IPS DF 6.9 (cell line): ENCODE measurements around the gene ERG28.
"Not testable (repeated sequence)": the region's sequence is repeated elsewhere in the genome, so short reads cannot be mapped to it uniquely, and the experiment has no call there.

Experiments
- DNase-seq: peaks from one replicate; pipeline ENCODE4 v3.0.0-alpha.2; 2013; ENCODE audit warnings: low read depth, low spot score
- H3K27ac ChIP-seq: one replicate; pipeline ENCODE4 v1.5.1; 2013; ENCODE audit warnings: low read length, control low read depth
- H3K27me3 ChIP-seq: 2 replicates; pipeline ENCODE4 v1.6.1; 2013; ENCODE audit warnings: mild to moderate bottlenecking, low read length; ENCODE audit not compliant: control insufficient read depth, insufficient read depth
- H3K36me3 ChIP-seq: 2 replicates; pipeline ENCODE4 v1.6.1; 2013; ENCODE audit warnings: low read length; ENCODE audit not compliant: control insufficient read depth, insufficient read depth
- H3K4me1 ChIP-seq: 2 replicates; pipeline ENCODE4 v1.6.1; 2013; ENCODE audit warnings: low read length; ENCODE audit not compliant: control insufficient read depth, insufficient read depth
- H3K4me3 ChIP-seq: 2 replicates; pipeline ENCODE4 v1.5.1; 2013; ENCODE audit warnings: mild to moderate bottlenecking, low read length
- H3K9me3 ChIP-seq: 2 replicates; pipeline ENCODE4 v1.6.1; 2013; ENCODE audit warnings: low read length, inconsistent platforms; ENCODE audit not compliant: control insufficient read depth, insufficient read depth
- WGBS: extraction: QIAGEN DNeasy Blood & Tissue Kit; methylation state at CpG from one replicate; pipeline ENCODE4 v1.1.7; 2013; ENCODE audit warnings: mixed read lengths, missing lambda C conversion rate; ENCODE audit not compliant: insufficient read length, insufficient coverage; 5-methylcytosine and 5-hydroxymethylcytosine counted together

The ERG28 gene

GRCh38 chr14:75695025-75695424 is 34.3 kb upstream of the ERG28 start:
- DNase-seq, H3K27ac ChIP-seq, H3K9me3 ChIP-seq, H3K27me3 ChIP-seq, H3K36me3 ChIP-seq, H3K4me1 ChIP-seq, H3K4me3 ChIP-seq: not testable (repeated sequence)
- no CpG with 5 or more reads among the region's 6 CpGs for WGBS

- Histone ChIP-seq H3K4me1 (no peaks in the 10 kb centered on the region), H3K27me3 (no peaks in the 10 kb centered on the region), H3K9me3 (no peaks in the 10 kb centered on the region), H3K36me3 (0 out of 2 replicates have a peak, but pooled peaks cover 3% of the 10 kb centered on the region), H3K4me3 (no peak overlapping the region), H3K27ac (no peak overlapping the region)
- no CpG with 5 or more reads among the region's 7 CpGs for WGBS
- DNase-seq: no peak
Observed at GRCh38 chr14:75690010-75690409, 29.3 kb upstream of the ERG28 start.

DNA sequence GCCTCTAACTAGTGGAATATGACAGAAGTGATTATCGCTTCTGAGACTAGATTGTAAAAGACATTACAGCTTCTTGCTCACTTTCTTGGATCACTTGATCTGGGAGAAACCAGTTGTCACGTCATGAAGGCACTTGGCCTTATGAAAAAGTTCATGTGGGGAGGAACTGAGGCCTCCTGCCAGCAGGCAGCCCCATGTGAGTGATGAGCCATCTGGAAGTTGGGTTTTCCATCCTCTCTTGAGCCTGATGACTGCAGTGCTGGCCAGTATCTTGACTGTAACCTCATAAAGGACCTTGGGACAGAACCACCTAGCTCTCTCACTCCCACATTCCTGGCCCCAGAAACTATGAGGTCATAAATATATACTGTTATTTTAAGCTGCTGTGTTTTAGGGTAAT is 28.3 kb upstream of the ERG28 start:
- no CpG with 5 or more reads among the region's 2 CpGs for WGBS
- no peak for DNase-seq

GRCh38 chr14:75685910-75686309 is 25.2 kb upstream of the ERG28 start:
- Histone ChIP-seq H3K27me3 (no peaks in the 10 kb centered on the region), H3K4me1 (no peaks in the 10 kb centered on the region), H3K27ac (no peak overlapping the region), H3K9me3 (no peaks in the 10 kb centered on the region), H3K4me3 (no peak overlapping the region), H3K36me3 (peaks cover 5% of the 10 kb centered on the region; the same call in 1 of the 2 replicates)
- no CpG with 5 or more reads among the region's 2 CpGs for WGBS
- no peak for DNase-seq

More for the DNA sequence above, 28.3 kb upstream of the ERG28 start:
- H3K27ac ChIP-seq: no peak overlapping the region
- 0 out of 2 replicates have a peak, but pooled peaks cover 3% of the 10 kb centered on the region for H3K36me3 ChIP-seq
- H3K4me3 ChIP-seq: no peak overlapping the region
- H3K27me3 ChIP-seq: no peaks in the 10 kb centered on the region
- no peaks in the 10 kb centered on the region for H3K9me3 ChIP-seq
- no peaks in the 10 kb centered on the region for H3K4me1 ChIP-seq

- H3K27ac ChIP-seq: no peak overlapping the region
- DNase-seq: no peak
- H3K4me3 ChIP-seq: no peak overlapping the region
- H3K36me3 ChIP-seq: no peaks in the 10 kb centered on the region; the same call in 1 of the 2 replicates
- H3K9me3 ChIP-seq: no peaks in the 10 kb centered on the region
- H3K4me1 ChIP-seq: no peaks in the 10 kb centered on the region
- no peaks in the 10 kb centered on the region for H3K27me3 ChIP-seq
- WGBS: no CpG with 5 or more reads among the region's 2 CpGs
Observed at GRCh38 chr14:75675265-75675960, 14.7 kb upstream of the ERG28 start.

DNA sequence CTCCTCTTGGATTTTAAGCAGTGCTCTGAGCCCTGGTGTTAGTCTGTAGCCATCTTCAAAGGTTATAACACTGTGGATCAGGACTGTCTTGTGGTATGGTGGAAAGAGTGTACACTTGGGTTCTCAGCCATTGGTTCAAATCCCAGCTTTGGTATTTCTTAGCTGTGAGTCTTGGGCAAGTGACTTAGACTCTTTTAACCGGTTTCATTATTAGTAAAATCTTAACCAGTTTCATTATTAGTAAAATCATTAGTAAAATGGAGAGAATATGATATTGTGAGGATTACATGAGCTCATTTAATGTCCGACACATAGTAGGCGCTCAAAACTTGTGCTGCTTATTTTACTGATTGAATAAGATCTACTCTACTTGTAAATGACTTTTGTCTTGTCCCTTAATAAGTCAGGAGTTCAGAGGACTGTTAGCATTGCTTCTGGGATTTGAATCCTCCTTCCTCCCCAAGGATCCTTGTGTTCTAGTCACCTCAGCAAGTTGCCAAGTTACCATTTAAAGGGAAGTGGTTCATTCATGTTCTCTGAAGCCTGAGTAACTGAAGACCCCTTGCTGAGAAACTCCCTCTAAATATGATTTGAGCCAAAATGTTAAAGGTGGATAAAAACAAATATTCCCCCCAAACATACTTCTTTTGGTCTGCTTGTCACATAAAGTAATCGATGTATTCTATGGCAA is 12.8 kb upstream of the ERG28 start:
- H3K4me1 ChIP-seq: no peaks in the 10 kb centered on the region
- H3K27me3 ChIP-seq: no peaks in the 10 kb centered on the region
- no peak overlapping the region for H3K4me3 ChIP-seq
- no CpG with 5 or more reads among the region's 4 CpGs for WGBS
- no peaks in the 10 kb centered on the region; the same call in 1 of the 2 replicates for H3K36me3 ChIP-seq
- H3K27ac ChIP-seq: no peak overlapping the region
- no peak for DNase-seq
- no peaks in the 10 kb centered on the region for H3K9me3 ChIP-seq

GRCh38 chr14:75672605-75673192 is 12.0 kb upstream of the ERG28 start:
- WGBS: no CpG with 5 or more reads among the region's 1 CpG
- DNase-seq: no peak
- H3K4me3 ChIP-seq: no peak overlapping the region

GRCh38 chr14:75667099-75667765 is 6.6 kb upstream of the ERG28 start:
- Histone ChIP-seq H3K4me1 (no peaks in the 10 kb centered on the region), H3K9me3 (no peaks in the 10 kb centered on the region), H3K4me3 (no peak overlapping the region), H3K36me3 (no peaks in the 10 kb centered on the region; the same call in 1 of the 2 replicates), H3K27ac (no peak overlapping the region), H3K27me3 (no peaks in the 10 kb centered on the region)
- no CpG with 5 or more reads among the region's 2 CpGs for WGBS
- DNase-seq: no peak

More at GRCh38 chr14:75672605-75673192, 12.0 kb upstream of the ERG28 start:
- H3K4me1 ChIP-seq: no peaks in the 10 kb centered on the region
- no peaks in the 10 kb centered on the region for H3K27me3 ChIP-seq
- H3K9me3 ChIP-seq: no peaks in the 10 kb centered on the region
- no peaks in the 10 kb centered on the region; the same call in 1 of the 2 replicates for H3K36me3 ChIP-seq
- H3K27ac ChIP-seq: no peak overlapping the region

DNA sequence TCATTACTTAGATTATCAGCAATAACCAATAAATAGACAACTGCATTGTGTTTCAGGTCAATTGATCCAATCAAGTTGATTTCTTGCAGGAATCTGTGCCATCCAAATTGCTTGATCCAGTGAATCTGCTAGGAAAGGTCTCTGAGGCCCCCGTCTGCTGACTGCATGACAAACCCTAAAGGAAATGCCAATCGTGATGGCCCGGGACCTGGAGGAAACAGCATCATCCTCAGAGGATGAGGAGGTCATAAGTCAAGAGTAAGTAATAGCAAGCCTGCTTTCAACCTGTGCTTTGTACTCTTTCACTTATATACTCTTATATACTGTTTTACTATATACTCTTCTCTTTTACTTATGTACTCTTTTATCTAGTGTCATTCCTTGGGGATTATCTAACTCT is 2.3 kb upstream of the ERG28 start:
- peaks cover 2% of the 10 kb centered on the region; the same call in 1 of the 2 replicates for H3K36me3 ChIP-seq
- whole genome bisulfite sequencing: no CpG with 5 or more reads among the region's 3 CpGs
- no peak overlapping the region for H3K27ac ChIP-seq
- no peak overlapping the region for H3K4me3 ChIP-seq
- H3K4me1 ChIP-seq: no peaks in the 10 kb centered on the region
- H3K9me3 ChIP-seq: no peaks in the 10 kb centered on the region
- DNase-seq: no peak
- no peaks in the 10 kb centered on the region for H3K27me3 ChIP-seq

DNA sequence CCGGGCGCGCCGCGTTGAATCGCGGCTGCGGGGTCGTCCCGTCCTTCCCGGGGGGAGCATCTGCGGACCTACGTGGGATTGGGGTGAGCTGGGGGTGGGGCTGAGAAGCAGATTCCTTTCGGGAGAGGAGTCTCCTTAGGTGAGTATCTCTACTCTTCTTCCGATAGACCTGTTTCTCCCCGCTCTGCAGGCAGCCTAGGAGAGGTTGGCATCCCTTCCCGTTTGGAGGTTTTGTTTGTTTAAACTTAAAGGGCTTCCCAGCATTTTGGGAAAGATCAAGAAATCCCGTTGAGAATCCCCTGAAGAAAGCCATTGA is 781 bp upstream of the ERG28 start:
- no peaks in the 10 kb centered on the region for H3K4me1 ChIP-seq
- WGBS: no CpG with 5 or more reads among the region's 18 CpGs
- no peaks in the 10 kb centered on the region for H3K27me3 ChIP-seq
- H3K4me3 ChIP-seq: peak overlapping the region; percentile 100
- peaks cover 2% of the 10 kb centered on the region; the same call in 1 of the 2 replicates for H3K36me3 ChIP-seq
- H3K27ac ChIP-seq: no peak overlapping the region
- DNase-seq: no peak
- no peaks in the 10 kb centered on the region for H3K9me3 ChIP-seq
